ENCODE data around the gene ZBTB7C.

Gene ZBTB7C

GRCh38 chr18:48172226-48173006, 236.8 kb downstream of the ZBTB7C start:
- no peak overlapping the region for H3K4me3 ChIP-seq (ENCODE audit: low read depth, low read length)

- no peak overlapping the region for H3K4me3 ChIP-seq (ENCODE audit: low read depth, low read length)
These were observed 237.5 kb downstream of the ZBTB7C start for GRCh38 chr18:48171490-48172188.

GRCh38 chr18:48170651-48171050, 238.5 kb downstream of the ZBTB7C start:
- H3K4me3 ChIP-seq (ENCODE audit: low read depth, low read length) = no peak overlapping the region

- no peak overlapping the region for H3K4me3 ChIP-seq (ENCODE audit: low read depth, low read length)
These were observed 240.3 kb downstream of the ZBTB7C start for GRCh38 chr18:48168861-48169260.

GRCh38 chr18:48167897-48168253, 241.3 kb downstream of the ZBTB7C start:
- H3K4me3 ChIP-seq (ENCODE audit: low read depth, low read length) = no peak overlapping the region

- no peak overlapping the region for H3K4me3 ChIP-seq (ENCODE audit: low read depth, low read length)
These were observed 242.8 kb downstream of the ZBTB7C start for GRCh38 chr18:48166336-48166875.

GRCh38 chr18:48165111-48165866, 243.9 kb downstream of the ZBTB7C start:
- H3K4me3 ChIP-seq (ENCODE audit: low read depth, low read length) = no peak overlapping the region

- H3K4me3 ChIP-seq (ENCODE audit: low read depth, low read length) = no peak overlapping the region
These were observed 244.5 kb downstream of the ZBTB7C start for GRCh38 chr18:48164701-48165100.

GRCh38 chr18:48164116-48164515, 245.1 kb downstream of the ZBTB7C start:
- H3K4me3 ChIP-seq (ENCODE audit: low read depth, low read length) = no peak overlapping the region

- H3K4me3 ChIP-seq (ENCODE audit: low read depth, low read length) = no peak overlapping the region
These were observed 245.5 kb downstream of the ZBTB7C start for GRCh38 chr18:48163738-48164115.

- no peak overlapping the region for H3K4me3 ChIP-seq (ENCODE audit: low read depth, low read length)
These were observed 246.0 kb downstream of the ZBTB7C start for GRCh38 chr18:48162956-48163737.

GRCh38 chr18:48161911-48162698, 247.1 kb downstream of the ZBTB7C start:
- H3K4me3 ChIP-seq (ENCODE audit: low read depth, low read length) = peak overlapping the region; percentile 34

- peak overlapping the region; percentile 48 for H3K4me3 ChIP-seq (ENCODE audit: low read depth, low read length)
These were observed 247.8 kb downstream of the ZBTB7C start for GRCh38 chr18:48161191-48161910.

GRCh38 chr18:48160622-48161021, 248.6 kb downstream of the ZBTB7C start:
- no peak overlapping the region for H3K4me3 ChIP-seq (ENCODE audit: low read depth, low read length)

- H3K4me3 ChIP-seq (ENCODE audit: low read depth, low read length) = no peak overlapping the region
These were observed 249.4 kb downstream of the ZBTB7C start for GRCh38 chr18:48159816-48160215.

GRCh38 chr18:48158721-48159120, 250.5 kb downstream of the ZBTB7C start:
- H3K4me3 ChIP-seq (ENCODE audit: low read depth, low read length) = no peak overlapping the region

GRCh38 chr18:48157956-48158355, 251.2 kb downstream of the ZBTB7C start:
- H3K4me3 ChIP-seq (ENCODE audit: low read depth, low read length) = no peak overlapping the region

- H3K4me3 ChIP-seq (ENCODE audit: low read depth, low read length) = no peak overlapping the region
These were observed 253.3 kb downstream of the ZBTB7C start for GRCh38 chr18:48155856-48156255.

- H3K4me3 ChIP-seq (ENCODE audit: low read depth, low read length) = no peak overlapping the region
These were observed 254.4 kb downstream of the ZBTB7C start for GRCh38 chr18:48154828-48155227.

All from iPS-11a (cell line).